Measurements from ENCODE around the gene ERGIC3.

ERGIC3 gene

GRCh38 chr20:35560105-35560511 lies 18.2 kb downstream of the ERGIC3 start:
- TF ChIP-seq CTCF (IDR thresholded peaks at IDR 0.05; ENCODE audit: insufficient read depth, low read depth, low read length, missing control alignments) = no peak
- DNase-seq (ENCODE audit: low read depth) = no peak

GRCh38 chr20:35560541-35560940 lies 18.7 kb downstream of the ERGIC3 start:
- no peak overlapping the region for H3K4me3 ChIP-seq (ENCODE audit: low read depth, low read length)
- TF ChIP-seq CTCF (IDR thresholded peaks at IDR 0.05; ENCODE audit: insufficient read depth, low read depth, low read length, missing control alignments) = no peak
- no peak for DNase-seq (ENCODE audit: low read depth)

More at GRCh38 chr20:35560105-35560511, 18.2 kb downstream of the ERGIC3 start:
- no peak overlapping the region for H3K4me3 ChIP-seq (ENCODE audit: low read depth, low read length)

- peak; percentile 65 for DNase-seq (ENCODE audit: low read depth)
- H3K4me3 ChIP-seq (ENCODE audit: low read depth, low read length) = no peak overlapping the region
- TF ChIP-seq CTCF (IDR thresholded peaks at IDR 0.05; ENCODE audit: insufficient read depth, low read depth, low read length, missing control alignments) = peak; percentile 54
Measured at GRCh38 chr20:35561268-35561667, 19.4 kb downstream of the ERGIC3 start.

- DNase-seq (ENCODE audit: low read depth) = no peak
- no peak overlapping the region for H3K4me3 ChIP-seq (ENCODE audit: low read depth, low read length)
Measured at GRCh38 chr20:35561671-35562070, 19.8 kb downstream of the ERGIC3 start.

GRCh38 chr20:35562541-35563110 lies 20.7 kb downstream of the ERGIC3 start:
- DNase-seq (ENCODE audit: low read depth) = no peak
- no peak overlapping the region for H3K4me3 ChIP-seq (ENCODE audit: low read depth, low read length)
- TF ChIP-seq CTCF (IDR thresholded peaks at IDR 0.05; ENCODE audit: insufficient read depth, low read depth, low read length, missing control alignments) = no peak

More at GRCh38 chr20:35561671-35562070, 19.8 kb downstream of the ERGIC3 start:
- TF ChIP-seq CTCF (IDR thresholded peaks at IDR 0.05; ENCODE audit: insufficient read depth, low read depth, low read length, missing control alignments) = no peak

- DNase-seq (ENCODE audit: low read depth) = no peak
- TF ChIP-seq CTCF (IDR thresholded peaks at IDR 0.05; ENCODE audit: insufficient read depth, low read depth, low read length, missing control alignments) = no peak
Measured at GRCh38 chr20:35563834-35564233, 22.0 kb downstream of the ERGIC3 start.

GRCh38 chr20:35564905-35565304 lies 23.0 kb downstream of the ERGIC3 start:
- H3K4me3 ChIP-seq (ENCODE audit: low read depth, low read length) = no peak overlapping the region
- TF ChIP-seq CTCF (IDR thresholded peaks at IDR 0.05; ENCODE audit: insufficient read depth, low read depth, low read length, missing control alignments) = no peak
- DNase-seq (ENCODE audit: low read depth) = no peak

More at GRCh38 chr20:35563834-35564233, 22.0 kb downstream of the ERGIC3 start:
- H3K4me3 ChIP-seq (ENCODE audit: low read depth, low read length) = no peak overlapping the region
